GM19395 (cell line): ENCODE measurements around the gene RRP12.

ENCODE experiments used
- ATAC-seq: cut with Tn5 transposase; IDR thresholded peaks from one replicate; pipeline ENCODE4 v1.9.1; 2021; ENCODE audit warnings: mild to moderate bottlenecking, moderate library complexity; ENCODE audit not compliant: unreplicated experiment

The RRP12 gene

DNA sequence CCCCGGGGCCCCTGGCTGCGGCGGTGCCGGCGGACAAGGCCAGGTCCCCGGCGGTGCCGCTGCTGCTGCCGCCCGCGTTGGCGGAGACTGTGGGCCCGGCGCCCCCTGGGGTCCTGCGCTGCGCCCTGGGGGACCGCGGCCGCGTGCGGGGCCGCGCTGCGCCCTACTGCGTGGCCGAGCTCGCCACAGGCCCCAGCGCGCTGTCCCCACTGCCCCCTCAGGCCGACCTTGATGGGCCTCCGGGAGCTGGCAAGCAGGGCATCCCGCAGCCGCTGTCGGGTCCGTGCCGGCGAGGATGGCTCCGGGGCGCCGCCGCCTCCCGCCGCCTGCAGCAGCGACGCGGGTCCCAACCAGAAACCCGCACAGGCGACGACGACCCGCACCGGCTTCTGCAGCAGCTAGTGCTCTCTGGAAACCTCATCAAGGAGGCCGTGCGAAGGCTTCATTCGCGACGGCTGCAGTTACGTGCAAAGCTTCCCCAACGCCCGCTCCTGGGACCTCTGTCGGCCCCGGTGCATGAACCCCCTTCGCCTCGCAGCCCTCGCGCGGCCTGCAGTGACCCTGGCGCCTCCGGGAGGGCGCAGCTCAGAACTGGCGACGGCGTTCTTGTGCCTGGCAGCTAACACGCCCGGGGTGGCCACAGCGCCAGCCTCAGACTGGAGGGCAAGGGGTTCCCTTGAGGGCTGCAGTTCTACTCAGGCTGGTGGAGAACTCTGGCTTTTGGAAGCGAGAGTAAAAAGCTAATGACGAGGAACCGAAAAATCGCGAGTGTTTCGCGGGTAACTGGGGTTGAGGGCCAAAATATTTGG lies 81.3 kb downstream of the RRP12 start:
- peak; percentile 18 for ATAC-seq

DNA sequence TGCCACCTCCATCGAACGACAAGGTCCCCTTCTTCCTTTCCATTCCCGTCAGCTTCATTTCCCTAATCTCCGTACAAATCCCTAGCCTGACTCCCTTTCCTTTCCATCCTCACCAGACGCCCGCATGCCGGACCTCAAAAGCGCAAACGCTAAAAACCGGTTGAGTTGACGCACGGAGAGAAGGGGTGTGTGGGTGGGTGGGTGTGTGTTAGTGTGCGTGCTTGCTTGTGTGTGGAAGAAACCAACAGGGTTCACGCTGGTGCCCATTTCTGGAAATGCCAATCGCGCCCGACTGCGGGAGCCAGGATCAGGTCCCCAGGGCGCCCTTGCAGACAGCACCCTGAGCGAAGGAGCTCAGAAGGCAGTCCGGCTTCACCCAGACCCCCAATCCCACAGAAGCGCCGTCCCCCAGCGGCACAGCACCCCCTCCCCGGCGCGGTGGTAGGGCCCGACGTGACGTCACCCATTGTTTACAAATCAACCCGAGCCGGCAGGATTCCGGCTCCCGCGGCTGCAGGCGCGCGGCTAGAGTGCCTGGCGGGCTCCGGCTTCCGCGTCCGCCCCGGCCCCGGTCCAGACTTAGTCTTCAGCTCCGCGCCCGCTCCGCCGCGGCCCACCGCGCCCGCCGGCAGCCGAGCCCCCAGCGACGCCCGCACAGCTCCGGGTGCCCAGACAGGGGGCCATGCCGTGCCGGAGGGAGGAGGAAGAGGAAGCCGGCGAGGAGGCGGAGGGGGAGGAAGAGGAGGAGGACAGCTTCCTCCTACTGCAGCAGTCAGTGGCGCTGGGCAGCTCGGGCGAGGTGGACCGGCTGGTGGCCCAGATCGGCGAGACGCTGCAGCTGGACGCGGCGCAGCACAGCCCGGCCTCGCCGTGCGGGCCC lies 82.1 kb downstream of the RRP12 start, which contains the start of gene FRAT1:
FRAT1 (plus strand) TSS at position 500 of the 880 bp plus-strand sequence; CDS start at position 683, 183 bp downstream.
- ATAC-seq = peak; percentile 83

DNA sequence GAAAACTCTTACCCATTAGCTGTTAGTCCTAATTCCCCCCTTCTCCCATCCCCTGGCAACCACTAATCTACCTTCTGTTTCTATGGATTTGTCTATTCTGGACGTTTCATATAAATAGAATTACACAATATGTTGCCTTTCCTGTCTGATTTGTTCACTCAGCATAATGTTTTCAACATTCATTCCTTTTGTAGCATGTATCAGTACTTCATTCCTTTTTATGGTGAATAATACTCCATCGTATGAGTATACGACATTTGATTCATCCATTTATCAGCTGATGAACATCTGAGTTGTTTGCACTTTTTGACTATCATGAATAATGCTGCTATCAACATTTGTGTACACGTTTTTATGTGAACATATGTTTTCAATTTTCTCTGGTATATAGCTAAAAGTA lies 86.5 kb downstream of the RRP12 start:
- no peak for ATAC-seq

DNA sequence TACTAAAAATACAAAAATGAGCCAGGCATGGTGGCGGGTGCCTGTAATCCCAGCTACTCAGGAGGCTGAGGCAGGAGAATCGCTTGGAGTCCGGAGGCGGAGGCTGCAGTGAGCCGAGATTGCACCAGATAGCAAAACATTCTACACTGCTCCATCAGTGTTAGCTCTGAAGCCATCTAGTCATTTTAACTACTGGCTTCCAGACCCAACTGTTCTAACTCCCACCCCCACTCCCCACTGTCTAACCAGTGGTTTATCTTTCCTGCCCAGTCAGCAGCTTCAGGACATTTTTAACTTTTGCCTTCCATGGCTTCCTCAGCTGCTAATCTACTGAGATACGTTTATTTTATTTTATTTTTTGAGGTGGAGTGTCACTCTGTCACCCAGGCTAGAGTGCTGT lies 88.2 kb downstream of the RRP12 start:
- no peak for ATAC-seq

DNA sequence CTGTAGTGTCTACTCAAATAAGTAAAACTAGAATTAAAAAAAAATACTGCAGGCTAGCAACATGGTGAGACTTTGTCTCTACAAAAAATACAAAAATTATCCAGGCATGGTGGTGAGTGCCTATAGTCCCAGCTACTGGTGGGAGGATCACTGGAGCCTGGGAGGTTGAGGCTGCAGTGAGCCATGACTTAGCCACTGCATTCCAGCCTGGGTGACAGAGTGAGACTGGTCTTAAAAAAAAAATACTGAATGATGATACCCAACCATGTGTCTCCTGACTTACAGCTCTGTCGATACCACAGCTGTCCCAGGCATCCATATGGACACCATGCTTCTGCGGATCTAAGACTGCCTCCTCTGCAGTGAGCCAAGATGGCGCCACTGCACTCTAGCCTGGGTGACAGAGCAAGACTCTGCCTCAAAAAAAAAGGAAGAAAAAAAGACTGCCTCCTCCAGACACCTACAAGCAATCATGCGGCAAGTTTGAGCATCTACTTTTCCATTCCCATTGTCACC lies 90.0 kb downstream of the RRP12 start:
- no peak for ATAC-seq

DNA sequence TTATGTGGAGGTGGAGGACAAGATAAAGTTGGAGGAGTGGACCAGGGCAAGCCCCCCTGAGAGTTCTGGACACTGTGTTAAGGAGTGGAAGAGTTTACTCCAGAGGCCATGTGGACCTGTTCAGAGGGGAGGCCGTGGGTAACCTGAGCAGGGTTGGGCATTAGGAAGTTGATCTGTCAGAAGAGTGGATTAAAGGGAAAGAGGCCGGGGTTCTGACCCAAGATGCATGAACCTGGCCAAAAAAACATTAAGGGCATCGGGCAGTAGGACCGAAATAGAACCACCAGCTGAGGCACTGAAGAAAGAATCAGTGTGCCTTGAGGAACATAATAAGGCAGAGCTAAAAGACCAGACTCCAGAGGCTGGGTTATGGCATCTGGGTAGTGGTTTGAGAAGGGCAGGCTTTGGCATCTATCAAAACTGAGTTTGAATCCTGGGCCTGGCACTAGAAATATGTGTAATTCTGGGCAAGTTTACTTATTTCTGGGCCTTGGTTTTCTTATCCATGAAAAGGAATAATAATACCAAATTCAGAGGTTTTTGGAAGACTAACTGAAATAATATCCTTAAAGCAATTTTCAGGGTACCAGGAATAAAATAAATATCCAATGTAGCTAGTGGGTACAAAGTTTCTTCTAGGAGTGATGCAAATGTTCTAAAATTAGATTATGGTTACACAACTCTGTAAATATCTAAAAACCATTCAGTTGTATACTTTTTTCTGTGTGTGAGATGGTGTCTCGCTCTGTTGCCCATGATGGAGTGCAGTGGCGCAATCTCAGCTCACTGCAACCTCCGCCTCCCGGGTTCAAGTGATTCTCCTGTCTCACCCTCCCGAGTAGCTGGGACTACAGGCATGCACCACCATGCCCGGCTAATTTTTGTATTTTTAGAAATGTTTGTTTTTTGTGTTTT lies 93.0 kb downstream of the RRP12 start:
- ATAC-seq = no peak

DNA sequence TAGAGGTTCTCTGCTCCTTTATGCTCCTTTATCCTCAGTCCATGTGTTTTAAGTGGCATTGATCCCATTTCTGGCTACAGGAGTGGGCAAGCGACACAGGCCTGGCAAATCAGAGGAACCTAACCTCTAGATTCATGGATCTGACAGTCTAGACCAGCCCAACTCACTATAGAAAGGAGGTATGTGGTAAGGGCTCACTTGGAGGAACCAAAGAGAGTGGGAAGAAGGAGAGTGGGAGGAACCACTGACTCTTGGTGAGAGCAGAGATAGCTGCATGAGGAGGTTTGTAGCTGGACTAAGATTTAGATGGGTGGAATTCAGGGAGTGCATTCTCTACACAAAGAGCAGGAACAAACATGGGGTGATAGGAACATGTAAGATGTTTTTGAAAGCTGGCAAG lies 93.7 kb downstream of the RRP12 start:
- no peak for ATAC-seq
